Heart left ventricle (tissue), 16 donors: ENCODE data around the gene TPRN. TPM values are rescaled to one million over a fixed set of nuclear protein-coding genes. Genes with fewer than 3 reads are reported as not detected.
A peak's percentile ranks its signal among the peaks of the same experiment; 100 is the strongest.

Source experiments
- ATAC-seq, 4 donors: fragments of 200-7000 bp; cut with Tn5 transposase; one replicate each; pipeline ENCODE4 v1.9.1; 2020 to 2022; ENCODE audit warnings: moderate library complexity in 4 of 4, mild to moderate bottlenecking in 3 of 4, moderate number of reproducible peaks in 1 of 4
- DNase-seq, 5 donors: peaks; one replicate each; pipeline ENCODE4 v3.0.0-alpha.2; 2020
- H3K27ac ChIP-seq, 12 donors: fragments of 200-600 bp; sonication (generic) in 4 of 12; one replicate each; pipeline versions ENCODE4 v1.5.0 to v1.8.0; 2016 to 2022; ENCODE audit warnings: mild to moderate bottlenecking in 2 of 12
- H3K27me3 ChIP-seq, 9 donors: fragments of 200-600 bp; sonication (generic) in 2 of 9; one replicate each; pipeline versions ENCODE4 v1.5.1 to v1.8.0; 2016 to 2022; ENCODE audit warnings: mild to moderate bottlenecking in 3 of 9
- H3K36me3 ChIP-seq, 9 donors: fragments of 200-600 bp; sonication (generic) in 2 of 9; one replicate each; pipeline versions ENCODE4 v1.5.0 to v1.8.0; 2018 to 2022; ENCODE audit warnings: mild to moderate bottlenecking in 2 of 9
- H3K4me1 ChIP-seq, 12 donors: fragments of 200-600 bp; sonication (generic) in 4 of 12; one replicate each; pipeline versions ENCODE4 v1.5.0 to v1.8.0; 2016 to 2022; ENCODE audit warnings: mild to moderate bottlenecking in 3 of 12
- H3K4me3 ChIP-seq, 12 donors: fragments of 200-600 bp; sonication (generic) in 4 of 12; one replicate each; pipeline versions ENCODE4 v1.5.0 to v1.8.0; 2017 to 2022; ENCODE audit warnings: mild to moderate bottlenecking in 9 of 12, moderate library complexity in 4 of 12
- H3K9me3 ChIP-seq, 12 donors: fragments of 200-600 bp; sonication (generic) in 4 of 12; one replicate each; pipeline versions ENCODE4 v1.5.0 to v1.8.0; 2016 to 2022; ENCODE audit warnings: mild to moderate bottlenecking in 1 of 12
- POLR2A ChIP-seq, 2 donors: fragments of 450-650 bp; IDR thresholded peaks; one replicate each; pipeline ENCODE4 v1.6.1; 2017; ENCODE audit warnings: antibody characterized with exemption in 2 of 2, mild to moderate bottlenecking in 2 of 2, moderate library complexity in 2 of 2
- WGBS, 4 donors: extraction: QIAGEN DNeasy Blood & Tissue Kit in 2 of 4; methylation state at CpG; one replicate each; pipeline versions ENCODE4 v1.1.5 to v1.1.7; 2013 to 2018; 5-methylcytosine and 5-hydroxymethylcytosine counted together
- intact Hi-C, 10 donors: fragments of 100-400 bp; cut with DNase I; formaldehyde crosslinking; loops; one replicate each; pipeline versions ENCODE4 v1.11.1 to v1.14.2; 2022
- polyA plus RNA-seq, 2 donors: library from polyadenylated mRNA; stranded (reverse); fragments of 200-250 nt; gene quantifications; one replicate each; pipeline ENCODE4 v1.2.3, GENCODE V29; 2013
- total RNA-seq, 9 donors: library from RNA; depleted of rRNA in 2 of 9; stranded (reverse); fragments of >200 nt in 2 of 9; fragmentation: NEBNext Ultra II Directional in 3 of 9; extraction: Animal tissue kit (Norgen Biotek cat#: 25700) in 3 of 9; gene quantifications; one replicate each; pipeline versions ENCODE4 v1.1.0 to v1.2.4, GENCODE V29; 2016 to 2023
- TF ChIP-seq, protein P1 (sequence below), 12 donors: fragments of 200-600 bp; sonication (generic) in 4 of 12; IDR thresholded peaks; one replicate each; pipeline versions ENCODE4 v1.5.0 to v1.8.0; 2018 to 2022; ENCODE audit warnings: antibody characterized with exemption in 12 of 12, mild to moderate bottlenecking in 5 of 12
- donor health status: ischemic (EF 13 %, LVEDD 7.1; RV severe dilation, severe dysfunction).
- donor health status: healthy with polysubstance abuse.
- donor health status: DM: no; HTN: yes; CAD: no.
- donor health status: DM: no; HTN: no; CAD: no.
- donor health status: ischemic (EF 25% LVEDD 6.9; RV normal size, moderate dysfunction).
- donor health status: ischemic (EF 25% LVEDD 5.7; RV mildly dilated, moderate dysfunction).
- donor health status: healthy.
- donor health status: DM: yes; HTN: yes; CAD: no.
- donor health status: ischemic (EF 35%, LVEDD 5.7; RV mildly dilated, moderate dysfunction).
- donor health status: nonischemic (EF 11% LVEDD 7.7; RV severe dilation, severe dysfunction).
- donor health status: DM: yes; HTN: yes; CAD: no.
- donor health status: PGD.
- donor health status: ischemic (EF 29% LVEDD 5.4; RV normal size, mild dysfunction).
- donor health status: nonischemic (EF 23%, LVEDD 6.1; RV moderate dilation, normal function).

Gene TPRN
- total and polyA plus RNA-seq, 11 donors = 11.5 to 18.0 (median 16.6) TPM

DNA sequence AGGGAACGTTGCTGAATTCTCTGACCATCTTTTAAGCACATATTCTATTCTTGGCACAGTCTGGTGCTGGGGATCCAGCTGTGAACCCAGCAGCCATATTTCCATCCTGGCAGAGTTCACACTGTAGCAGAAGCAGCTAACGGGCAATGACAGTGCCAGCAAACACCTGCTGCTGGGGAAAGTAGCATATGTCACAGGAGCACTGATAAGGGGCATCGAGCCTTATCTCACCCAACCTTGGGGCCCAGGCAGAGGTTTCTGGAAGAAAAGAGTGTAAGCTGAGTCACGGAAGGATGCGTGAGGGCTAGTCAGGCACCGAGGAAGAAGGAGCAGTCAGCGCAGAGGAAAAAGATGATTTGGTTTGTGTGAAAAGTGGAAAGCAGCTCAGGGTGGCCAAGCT, 6.1 kb upstream of the TPRN start:
- no peaks in the 10 kb centered on the region for H3K27me3 ChIP-seq
- WGBS, 4 donors = 66 to 69% (median 67%) methylated on average over 7 of the region's 7 CpGs
- peaks cover 0 to 24% (median 0%) of the 10 kb centered on the region in 9 donors for H3K36me3 ChIP-seq
- TF ChIP-seq POLR2A (IDR thresholded peaks at IDR 0.05) = no peak
- TF ChIP-seq, protein P1, sequence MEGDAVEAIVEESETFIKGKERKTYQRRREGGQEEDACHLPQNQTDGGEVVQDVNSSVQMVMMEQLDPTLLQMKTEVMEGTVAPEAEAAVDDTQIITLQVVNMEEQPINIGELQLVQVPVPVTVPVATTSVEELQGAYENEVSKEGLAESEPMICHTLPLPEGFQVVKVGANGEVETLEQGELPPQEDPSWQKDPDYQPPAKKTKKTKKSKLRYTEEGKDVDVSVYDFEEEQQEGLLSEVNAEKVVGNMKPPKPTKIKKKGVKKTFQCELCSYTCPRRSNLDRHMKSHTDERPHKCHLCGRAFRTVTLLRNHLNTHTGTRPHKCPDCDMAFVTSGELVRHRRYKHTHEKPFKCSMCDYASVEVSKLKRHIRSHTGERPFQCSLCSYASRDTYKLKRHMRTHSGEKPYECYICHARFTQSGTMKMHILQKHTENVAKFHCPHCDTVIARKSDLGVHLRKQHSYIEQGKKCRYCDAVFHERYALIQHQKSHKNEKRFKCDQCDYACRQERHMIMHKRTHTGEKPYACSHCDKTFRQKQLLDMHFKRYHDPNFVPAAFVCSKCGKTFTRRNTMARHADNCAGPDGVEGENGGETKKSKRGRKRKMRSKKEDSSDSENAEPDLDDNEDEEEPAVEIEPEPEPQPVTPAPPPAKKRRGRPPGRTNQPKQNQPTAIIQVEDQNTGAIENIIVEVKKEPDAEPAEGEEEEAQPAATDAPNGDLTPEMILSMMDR (IDR thresholded peaks at IDR 0.05) = no peak
- intact Hi-C loops = no loop called here
- H3K4me3 ChIP-seq = peak overlapping the region in 9 of 12 donors; percentile 73 to 100 (median 98)
- H3K27ac ChIP-seq = no peak overlapping the region
- DNase-seq (no peak), ATAC-seq (no peak)
- peaks cover 7 to 57% (median 44%) of the 10 kb centered on the region in 12 donors for H3K4me1 ChIP-seq
- H3K9me3 ChIP-seq = no peaks in the 10 kb centered on the region

DNA sequence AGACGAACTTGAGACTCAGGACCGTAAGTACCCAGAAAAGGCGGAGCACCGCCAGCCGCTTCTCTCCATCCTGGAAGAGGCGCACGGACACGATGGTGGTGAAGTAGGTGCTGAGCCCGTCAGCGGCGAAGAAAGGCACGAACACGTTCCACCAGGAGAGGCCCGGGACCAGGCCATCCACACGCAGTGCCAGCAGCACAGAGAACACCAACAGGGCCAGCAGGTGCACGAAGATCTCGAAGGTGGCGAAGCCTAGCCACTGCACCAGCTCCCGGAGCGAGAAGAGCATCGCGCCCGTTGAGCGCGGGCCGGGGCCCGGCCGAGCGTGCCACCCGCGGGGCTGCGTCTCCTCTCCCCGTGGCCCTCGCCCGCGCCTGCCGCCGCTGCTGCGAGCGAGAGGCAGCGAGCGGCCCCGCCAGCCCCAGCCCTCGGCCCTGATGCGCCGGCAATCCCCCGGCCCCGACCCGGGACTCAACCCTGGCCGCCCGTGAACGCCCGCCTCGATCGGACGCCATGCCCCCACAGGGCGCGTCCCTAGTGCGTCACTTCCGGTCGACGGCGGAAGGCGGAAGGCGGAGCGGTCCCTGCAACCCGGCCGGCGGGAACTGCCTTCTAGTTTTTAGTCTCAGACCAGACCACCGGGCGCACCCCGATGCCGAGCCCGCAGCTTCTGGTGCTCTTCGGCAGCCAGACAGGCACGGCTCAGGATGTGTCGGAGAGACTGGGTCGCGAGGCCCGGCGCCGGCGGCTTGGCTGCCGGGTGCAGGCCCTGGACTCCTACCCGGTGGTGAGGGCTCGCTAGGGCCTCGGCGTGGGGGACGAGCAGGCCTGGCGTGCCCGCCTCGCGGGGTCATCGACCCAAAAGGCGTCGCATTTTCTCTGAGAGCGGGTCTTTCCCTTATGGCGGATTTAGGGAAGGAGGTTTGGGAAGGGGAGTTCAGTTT, 4.9 kb upstream of the TPRN start, which contains the start of the genes NDOR1 and TMEM203:
NDOR1 (plus strand) TSS at position 575 of the 944 bp plus-strand sequence; CDS start at position 653, 78 bp downstream.
TMEM203 (minus strand) TSS at position 523 of the 944 bp plus-strand sequence; CDS start at position 289, 234 bp downstream.
- Histone ChIP-seq H3K9me3 (no peaks in the 10 kb centered on the region), H3K4me1 (peaks cover 7 to 64% (median 50%) of the 10 kb centered on the region in 12 donors), H3K27me3 (no peaks in the 10 kb centered on the region), H3K36me3 (peaks cover 0 to 24% (median 0%) of the 10 kb centered on the region in 9 donors), H3K4me3 (peak within 1 kb of the TSS; percentile 73 to 100 (median 98)), H3K27ac (peak within 1 kb of the TSS; percentile 72 to 94 (median 87))
- peak; percentile 92 to 97 (median 94) for DNase-seq
- intact Hi-C loops = loop anchor here in 2 of 10 donors (2.0 kb wide), 1 partner anchor 17 kb away; the partner anchor contains the start of gene RNF208 (in 2 of the 2)
- WGBS, 4 donors = 0% methylated on average over 45 to 98 of the region's 98 CpGs
- ATAC-seq = peak in 3 of 4 donors; percentile 48 to 69 (median 68)
- TF ChIP-seq, protein P1 (IDR thresholded peaks at IDR 0.05) = no peak
- TF ChIP-seq POLR2A (IDR thresholded peaks at IDR 0.05) = peak; percentile 35 to 83

DNA sequence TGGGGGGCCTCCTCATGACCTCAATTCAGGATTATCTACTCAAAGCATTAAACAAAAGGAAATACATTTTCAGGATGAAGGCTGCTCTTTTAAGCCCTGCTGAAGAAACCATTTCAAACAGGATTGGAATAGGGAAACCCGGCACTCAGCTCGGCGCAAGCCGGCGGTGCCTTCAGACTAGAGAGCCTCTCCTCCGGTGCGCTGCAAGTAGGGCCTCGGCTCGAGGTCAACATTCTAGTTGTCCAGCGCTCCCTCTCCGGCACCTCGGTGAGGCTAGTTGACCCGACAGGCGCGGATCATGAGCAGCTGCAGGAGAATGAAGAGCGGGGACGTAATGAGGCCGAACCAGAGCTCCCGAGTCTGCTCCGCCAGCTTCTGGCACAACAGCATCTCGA, 4.2 kb upstream of the TPRN start:
- ATAC-seq (no peak), DNase-seq (no peak)
- Histone ChIP-seq H3K27ac (peak overlapping the region in 10 of 12 donors; percentile 75 to 94 (median 87)), H3K4me3 (peak overlapping the region; percentile 73 to 100 (median 98)), H3K9me3 (no peaks in the 10 kb centered on the region), H3K4me1 (peaks cover 7 to 66% (median 52%) of the 10 kb centered on the region in 12 donors), H3K27me3 (no peaks in the 10 kb centered on the region), H3K36me3 (peaks cover 0 to 17% (median 0%) of the 10 kb centered on the region in 9 donors)
- 7 to 21% (median 9%) methylated on average over 14 to 21 of the region's 21 CpGs for WGBS, 4 donors
- intact Hi-C loops = loop anchor here in 2 of 10 donors (2.0 kb wide), 1 partner anchor 18 kb away; the partner anchor contains the start of gene RNF208 (in 2 of the 2)
- no peak for TF ChIP-seq POLR2A (IDR thresholded peaks at IDR 0.05)
- TF ChIP-seq, protein P1 (IDR thresholded peaks at IDR 0.05) = no peak

DNA sequence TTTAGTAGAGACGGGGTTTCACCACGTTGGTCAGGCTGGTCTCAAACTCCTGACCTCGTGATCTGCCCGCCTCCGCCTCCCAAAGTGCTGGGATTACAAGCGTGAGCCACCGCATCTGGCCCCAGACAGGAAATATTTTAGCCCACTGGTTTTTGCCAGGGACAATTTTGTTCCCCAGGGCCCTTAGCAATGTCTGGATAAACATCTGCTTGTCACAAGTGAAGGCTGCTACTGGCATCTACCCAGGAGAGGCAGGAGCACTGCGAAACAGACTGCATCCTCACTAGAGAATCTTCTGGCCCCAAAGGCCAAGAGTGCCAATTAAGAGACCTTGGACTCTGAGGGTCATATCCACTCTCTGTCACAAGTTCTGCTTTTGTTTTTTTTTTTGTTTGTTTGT, 2.4 kb upstream of the TPRN start:
- intact Hi-C loops = no loop called here
- Histone ChIP-seq H3K27me3 (no peaks in the 10 kb centered on the region), H3K27ac (no peak overlapping the region), H3K36me3 (peaks cover 0 to 4% (median 0%) of the 10 kb centered on the region in 9 donors), H3K4me3 (peak overlapping the region in 1 of 12 donors; percentile 73), H3K4me1 (peaks cover 12 to 83% (median 69%) of the 10 kb centered on the region in 12 donors), H3K9me3 (no peaks in the 10 kb centered on the region)
- no peak for ATAC-seq
- 56 to 74% (median 71%) methylated on average over 8 of the region's 8 CpGs for WGBS, 4 donors
- no peak for DNase-seq
- TF ChIP-seq, protein P1 (IDR thresholded peaks at IDR 0.05) = no peak
- no peak for TF ChIP-seq POLR2A (IDR thresholded peaks at IDR 0.05)
